ACC112 (cell line): ENCODE data around the gene HPSE2.

Experiments used
- H2AFZ ChIP-seq: fragments of 200-600 bp; sonication (generic); one replicate; pipeline ENCODE4 v1.6.0; 2017; ENCODE audit warnings: antibody characterized with exemption, low read length; ENCODE audit not compliant: unreplicated experiment
- H3K27ac ChIP-seq: fragments of 200-600 bp; sonication (generic); 2 replicates; pipeline ENCODE4 v1.5.1; 2014; ENCODE audit warnings: low read depth, mild to moderate bottlenecking, antibody characterized with exemption, low read length, moderate library complexity
- H3K27me3 ChIP-seq: fragments of 200-600 bp; sonication (generic); 2 replicates; pipeline ENCODE4 v1.6.1; 2014; ENCODE audit warnings: mild to moderate bottlenecking, antibody characterized with exemption, low read length, moderate library complexity, mixed read lengths; ENCODE audit not compliant: insufficient read depth
- H3K36me3 ChIP-seq: fragments of 200-600 bp; sonication (generic); 2 replicates; pipeline ENCODE4 v1.6.1; 2016; ENCODE audit warnings: mild to moderate bottlenecking, antibody characterized with exemption, low read length, moderate library complexity, mixed read lengths; ENCODE audit not compliant: insufficient read depth
- H3K4me1 ChIP-seq: fragments of 200-600 bp; sonication (generic); one replicate; pipeline ENCODE4 v1.6.1; 2016; ENCODE audit warnings: low read length, mixed read lengths; ENCODE audit not compliant: insufficient read depth, unreplicated experiment, control insufficient read depth
- H3K4me3 ChIP-seq: fragments of 200-600 bp; sonication (generic); 2 replicates; pipeline ENCODE4 v1.5.1; 2014; ENCODE audit warnings: mild to moderate bottlenecking, low read depth, low read length
- H3K79me2 ChIP-seq: fragments of 200-600 bp; sonication (generic); one replicate; pipeline ENCODE4 v1.6.0; 2016; ENCODE audit warnings: low read length; ENCODE audit not compliant: control insufficient read depth, unreplicated experiment, insufficient read depth

HPSE2 gene

DNA sequence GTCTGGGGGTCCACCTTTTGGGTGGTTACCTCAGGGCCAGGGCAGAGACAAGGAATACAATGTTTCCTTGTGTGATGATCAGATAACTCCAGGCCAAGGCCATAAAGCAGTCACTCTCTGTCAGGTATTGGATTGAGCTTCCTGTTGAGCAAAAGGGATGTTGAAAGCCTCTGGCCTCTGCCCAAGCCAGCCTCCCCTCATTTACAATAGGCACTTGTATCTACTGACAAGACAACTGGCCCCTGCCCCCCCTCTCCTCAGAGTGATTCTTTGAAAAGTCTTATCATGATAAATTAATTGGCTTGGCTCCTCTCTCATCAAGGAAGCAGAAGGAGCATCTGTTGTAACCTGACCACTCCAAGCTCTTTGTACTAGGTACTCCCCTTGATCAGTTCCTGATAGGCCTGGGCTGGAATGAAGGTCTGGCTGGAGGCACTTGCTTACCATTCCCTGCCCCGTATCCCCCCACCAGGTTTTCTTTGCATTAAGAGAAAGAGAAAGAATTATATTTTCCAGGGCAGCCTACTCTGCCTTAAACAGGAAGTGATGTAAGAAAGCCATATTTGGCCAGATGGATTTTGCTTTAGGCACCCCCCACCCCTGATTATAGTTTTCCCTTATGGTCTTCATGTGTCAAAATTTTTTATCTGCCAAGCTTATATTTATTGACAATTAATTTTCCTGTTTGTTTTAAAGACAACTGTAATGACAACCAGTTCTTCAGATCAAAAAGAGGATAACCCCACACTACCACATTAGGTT is 746.8 kb downstream of the HPSE2 start:
- Histone ChIP-seq H3K4me1 (no peaks in the 10 kb centered on the region), H3K79me2 (no peaks in the 10 kb centered on the region), H3K27me3 (peaks cover 7% of the 10 kb centered on the region), H3K36me3 (no peaks in the 10 kb centered on the region), H3K27ac (no peak overlapping the region), H2AFZ (no peak overlapping the region), H3K4me3 (no peak overlapping the region)

DNA sequence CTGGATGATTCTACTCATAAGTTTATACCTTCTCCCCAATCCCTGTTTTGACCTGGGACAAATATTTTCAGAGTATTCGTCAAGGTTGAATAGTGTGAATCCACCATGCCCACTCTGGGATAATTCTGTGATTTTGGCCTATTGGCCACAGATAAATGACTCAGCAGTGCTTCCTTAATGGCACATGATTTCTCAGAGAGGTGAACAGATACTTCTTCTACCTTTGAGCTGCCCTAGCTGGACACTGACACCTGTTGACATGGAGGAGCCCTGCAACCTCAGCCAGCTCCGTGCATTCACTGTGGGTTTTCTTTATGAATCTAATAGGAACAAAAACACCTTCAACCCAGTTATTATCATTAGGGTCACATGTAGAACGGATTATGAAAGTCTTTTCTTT is 748.0 kb downstream of the HPSE2 start:
- Histone ChIP-seq H3K27me3 (peaks cover 4% of the 10 kb centered on the region), H3K27ac (no peak overlapping the region)

DNA sequence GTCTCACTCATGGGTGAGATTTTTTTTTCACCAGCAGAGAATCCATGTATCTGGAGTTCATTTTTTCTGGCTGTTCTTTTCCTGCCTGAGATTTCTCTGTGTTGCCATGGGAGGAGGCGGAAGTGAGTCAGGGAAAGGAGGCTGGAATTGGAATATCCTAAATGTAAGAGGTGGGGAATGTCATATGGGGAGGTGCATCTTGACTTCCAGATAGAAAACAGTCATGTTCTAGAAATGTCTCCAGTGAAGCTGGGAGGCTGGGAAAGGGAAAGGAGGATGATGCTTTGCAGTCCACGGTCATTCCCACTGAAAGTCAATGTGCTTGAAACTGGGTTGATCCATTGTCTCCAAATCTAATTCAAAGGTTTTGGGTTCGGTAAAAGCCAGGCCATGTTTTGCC is 749.2 kb downstream of the HPSE2 start:
- H3K27ac ChIP-seq, result no peak overlapping the region
- H3K79me2 ChIP-seq, result no peaks in the 10 kb centered on the region
- H3K27me3 ChIP-seq, result peaks cover 4% of the 10 kb centered on the region; the same call in 1 of the 2 replicates
- H3K4me3 ChIP-seq, result no peak overlapping the region
- no peaks in the 10 kb centered on the region for H3K36me3 ChIP-seq
- H2AFZ ChIP-seq, result no peak overlapping the region
- no peaks in the 10 kb centered on the region for H3K4me1 ChIP-seq

More for the DNA sequence above, 748.0 kb downstream of the HPSE2 start:
- H3K4me1 ChIP-seq, result no peaks in the 10 kb centered on the region
- H3K36me3 ChIP-seq, result no peaks in the 10 kb centered on the region
- H2AFZ ChIP-seq, result no peak overlapping the region
- H3K79me2 ChIP-seq, result no peaks in the 10 kb centered on the region
- no peak overlapping the region for H3K4me3 ChIP-seq

DNA sequence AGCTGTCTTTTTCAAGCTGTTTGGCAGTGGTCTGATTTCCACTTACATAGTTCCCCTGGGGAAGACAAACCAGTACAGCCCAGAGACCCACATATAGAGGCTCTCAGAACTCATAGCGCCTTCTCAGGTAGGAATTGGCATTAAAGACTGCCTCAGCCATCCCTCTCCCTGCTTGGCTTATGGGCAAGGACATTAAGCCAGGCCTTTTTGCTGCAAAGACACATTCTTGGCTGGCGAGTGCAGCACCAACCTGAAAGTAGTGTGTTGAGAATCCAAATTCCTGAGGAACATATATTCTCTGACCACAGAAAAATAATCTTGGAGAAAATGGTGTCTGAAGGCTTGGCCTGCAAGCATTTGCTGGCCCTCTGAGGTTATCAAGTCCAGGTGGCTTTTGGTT is 749.7 kb downstream of the HPSE2 start:
- Histone ChIP-seq H3K27ac (no peak overlapping the region), H2AFZ (no peak overlapping the region), H3K4me3 (no peak overlapping the region), H3K79me2 (no peaks in the 10 kb centered on the region), H3K4me1 (no peaks in the 10 kb centered on the region), H3K36me3 (no peaks in the 10 kb centered on the region), H3K27me3 (peaks cover 7% of the 10 kb centered on the region; the same call in 1 of the 2 replicates)

DNA sequence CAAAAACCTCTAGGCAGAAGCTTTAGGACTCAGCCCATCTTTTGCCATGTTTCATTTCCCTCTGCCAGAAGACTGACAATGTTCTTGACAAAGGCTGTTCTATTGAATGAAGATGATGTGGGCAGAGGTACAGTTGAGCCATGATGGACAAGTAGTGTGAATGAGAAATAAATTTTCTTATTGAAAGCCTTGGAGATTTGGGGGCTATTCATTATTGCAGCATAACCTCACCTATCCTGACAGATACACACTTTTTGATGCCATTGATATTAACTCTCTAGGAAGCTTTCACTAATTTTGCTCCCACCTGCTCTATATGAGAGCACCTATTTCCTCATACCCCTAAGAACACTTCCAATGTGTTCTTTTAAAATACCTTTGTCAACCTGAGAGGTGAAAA is 752.0 kb downstream of the HPSE2 start:
- no peak overlapping the region for H3K27ac ChIP-seq
- no peak overlapping the region for H3K4me3 ChIP-seq
- no peaks in the 10 kb centered on the region for H3K79me2 ChIP-seq
- H3K4me1 ChIP-seq, result no peaks in the 10 kb centered on the region
- H3K36me3 ChIP-seq, result no peaks in the 10 kb centered on the region
- H2AFZ ChIP-seq, result no peak overlapping the region
- H3K27me3 ChIP-seq, result peaks cover 11% of the 10 kb centered on the region; the same call in 1 of the 2 replicates

DNA sequence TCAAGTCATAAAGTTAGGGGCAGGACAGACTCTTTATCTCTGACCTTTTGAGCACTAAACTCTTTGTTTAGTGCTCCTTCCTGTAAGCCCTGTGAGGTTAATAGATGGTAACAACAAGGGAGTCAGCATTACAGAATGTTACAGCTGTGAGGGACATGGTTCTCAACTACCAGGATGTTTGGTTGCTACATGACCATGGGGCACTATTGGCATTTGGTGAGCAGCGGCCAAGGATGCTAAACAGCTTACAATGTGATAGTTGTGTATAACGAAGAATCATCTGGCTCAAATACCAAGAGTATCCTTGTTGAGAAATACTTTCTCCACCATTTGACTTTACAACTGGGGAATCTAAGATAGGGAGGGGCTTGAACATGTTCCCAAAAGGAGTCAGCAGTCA is 753.6 kb downstream of the HPSE2 start:
- Histone ChIP-seq H2AFZ (no peak overlapping the region), H3K27me3 (peaks cover 16% of the 10 kb centered on the region; the same call in 1 of the 2 replicates), H3K27ac (no peak overlapping the region), H3K4me1 (no peaks in the 10 kb centered on the region), H3K36me3 (no peaks in the 10 kb centered on the region), H3K4me3 (no peak overlapping the region), H3K79me2 (no peaks in the 10 kb centered on the region)

DNA sequence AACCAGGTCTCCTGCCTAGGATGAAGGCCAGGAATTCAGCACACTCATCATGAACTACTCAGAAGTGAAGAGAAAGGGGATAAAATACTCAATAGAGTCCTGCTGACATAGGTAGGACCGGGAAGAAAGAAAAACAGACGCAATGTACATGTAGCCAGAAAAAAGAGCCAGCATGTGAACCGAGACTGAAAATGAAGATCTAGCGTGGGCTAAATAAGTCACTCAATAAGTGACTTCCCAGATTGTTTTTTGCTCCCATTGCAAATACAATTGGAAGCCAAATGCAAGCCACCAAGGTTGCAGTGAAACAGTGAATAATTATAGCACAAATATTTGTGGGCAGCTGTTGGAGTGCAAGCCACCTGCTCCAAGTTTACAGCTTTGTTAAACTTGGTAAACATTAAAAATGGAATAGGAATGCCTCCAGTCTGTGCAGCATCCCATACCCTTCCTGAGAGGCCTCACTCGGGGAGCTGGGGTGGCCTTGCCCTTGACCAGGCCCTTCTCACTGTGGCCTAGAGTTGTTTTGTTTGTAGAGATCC is 754.2 kb downstream of the HPSE2 start:
- H3K27ac ChIP-seq, result no peak overlapping the region
- no peaks in the 10 kb centered on the region for H3K4me1 ChIP-seq
- H3K79me2 ChIP-seq, result no peaks in the 10 kb centered on the region
- peaks cover 16% of the 10 kb centered on the region; the same call in 1 of the 2 replicates for H3K27me3 ChIP-seq
- H3K4me3 ChIP-seq, result no peak overlapping the region
- H2AFZ ChIP-seq, result no peak overlapping the region
- no peaks in the 10 kb centered on the region for H3K36me3 ChIP-seq

DNA sequence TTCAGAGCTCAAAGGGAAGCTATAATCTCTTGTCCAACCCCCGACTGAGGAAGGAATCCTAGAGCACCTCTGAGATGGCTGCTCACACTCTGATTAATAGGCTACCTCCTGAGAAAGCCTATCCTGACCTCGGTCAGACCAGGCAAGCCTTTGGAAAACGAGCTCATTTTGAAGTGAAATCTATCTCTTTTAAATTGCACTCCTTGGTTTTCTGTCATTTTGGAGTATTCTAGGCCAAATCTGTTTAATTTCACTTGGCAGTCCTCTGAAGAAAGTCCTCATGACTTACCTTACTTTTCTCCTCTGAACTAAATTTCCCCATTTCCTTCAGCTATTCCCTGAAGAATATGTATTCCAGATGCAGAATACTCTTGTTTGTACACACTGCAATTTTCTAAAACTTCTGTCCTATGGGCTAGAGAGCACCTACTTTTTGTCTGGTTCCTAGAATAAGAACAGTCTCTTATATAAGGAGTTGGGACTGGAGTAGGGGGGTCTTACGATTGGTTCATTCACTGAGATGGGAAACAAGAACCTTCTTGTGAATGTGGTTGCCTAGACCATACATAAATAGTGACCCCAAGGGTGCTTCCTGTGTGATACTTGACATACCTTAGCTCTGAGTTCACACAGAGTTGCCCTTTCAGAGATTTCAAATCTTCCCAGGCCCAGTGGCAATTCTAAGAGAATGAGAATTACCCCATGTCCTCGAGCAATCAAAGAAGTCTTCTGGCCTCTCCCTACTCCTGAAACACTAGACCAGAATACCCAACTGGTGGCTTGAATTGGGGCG is 757.0 kb downstream of the HPSE2 start:
- H3K79me2 ChIP-seq, result no peaks in the 10 kb centered on the region
- H3K27ac ChIP-seq, result no peak overlapping the region
- peaks cover 28% of the 10 kb centered on the region for H3K27me3 ChIP-seq
- no peaks in the 10 kb centered on the region for H3K36me3 ChIP-seq
- no peak overlapping the region for H2AFZ ChIP-seq
- no peaks in the 10 kb centered on the region for H3K4me1 ChIP-seq
- no peak overlapping the region for H3K4me3 ChIP-seq

DNA sequence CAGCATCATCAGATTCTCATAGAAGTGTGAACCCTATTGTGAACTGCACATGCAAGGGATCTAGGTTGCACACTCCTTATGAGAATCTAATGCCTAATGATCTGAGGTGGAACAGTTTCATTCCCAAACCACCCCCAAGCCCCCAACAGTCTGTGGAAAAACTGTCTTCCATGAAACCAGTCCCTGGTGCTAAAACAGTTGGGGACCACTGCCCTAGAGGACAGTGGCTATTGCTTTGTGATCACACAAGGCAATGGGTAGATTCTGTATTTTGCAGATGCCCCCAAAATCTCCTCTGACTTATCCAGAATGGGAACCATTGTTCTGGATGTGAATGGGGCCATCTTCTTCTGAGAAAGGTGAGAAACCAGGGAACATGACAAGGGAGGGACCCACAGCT is 757.8 kb downstream of the HPSE2 start:
- Histone ChIP-seq H3K4me3 (no peak overlapping the region), H3K4me1 (no peaks in the 10 kb centered on the region), H3K79me2 (no peaks in the 10 kb centered on the region), H2AFZ (no peak overlapping the region), H3K27ac (no peak overlapping the region), H3K36me3 (no peaks in the 10 kb centered on the region), H3K27me3 (peaks cover 31% of the 10 kb centered on the region)

DNA sequence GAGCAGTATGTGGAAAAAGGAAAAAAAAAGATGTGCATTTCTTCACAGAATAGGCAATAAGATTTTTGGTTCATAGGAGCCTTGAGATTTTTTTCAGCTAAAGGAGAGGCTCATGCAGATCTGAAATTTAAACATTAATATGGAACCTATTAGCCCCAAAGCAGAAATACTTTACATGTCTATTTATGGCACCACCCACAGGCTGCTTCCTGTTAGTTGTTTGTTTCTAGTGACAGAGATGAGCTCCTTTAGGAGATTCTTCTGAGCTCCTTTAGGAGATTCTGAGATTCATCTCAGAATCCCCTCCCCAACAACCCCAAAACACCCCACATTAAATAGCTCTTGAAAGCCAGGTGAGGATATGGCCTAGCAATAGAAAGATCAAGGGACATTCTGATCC is 761.0 kb downstream of the HPSE2 start:
- Histone ChIP-seq H3K4me1 (no peaks in the 10 kb centered on the region), H3K4me3 (no peak overlapping the region), H3K27me3 (peaks cover 52% of the 10 kb centered on the region), H3K79me2 (no peaks in the 10 kb centered on the region), H3K36me3 (no peaks in the 10 kb centered on the region), H3K27ac (no peak overlapping the region), H2AFZ (no peak overlapping the region)
